HCT116 (cell line): Measurements from ENCODE around the gene PRPF40B. TPM values are rescaled to one million over a fixed set of nuclear protein-coding genes. Genes with fewer than 3 reads are reported as not detected.

Experiments
- ATAC-seq: fragments of 200-7000 bp; cut with Tn5 transposase; 2 replicates; pipeline ENCODE4 v1.9.1; 2020; ENCODE audit warnings: mild to moderate bottlenecking, moderate library complexity
- BruUV-seq: library from RNA; stranded (reverse); fragments of 400-500 nt; replicated peaks from 2 replicates; lab custom pipeline; 2021; lab: Mats Ljungman, UMichigan
- CTCF ChIA-PET: fragments of 300-600 bp; sonication (Branson Sonifier 250); formaldehyde crosslinking; loops from one replicate; lab custom pipeline; 2021; ENCODE audit warnings: antibody characterized with exemption; lab: Charles Lee
- POLR2A ChIA-PET: fragments of 300-600, 350-600 bp; sonication (Branson Sonifier 250); formaldehyde crosslinking; loops from one replicate; lab custom pipeline; 2021; ENCODE audit warnings: antibody characterized with exemption; lab: Charles Lee
- RAD21 ChIA-PET, 2 experiments: fragments of 300-600 bp; sonication (Branson Sonifier 250); formaldehyde crosslinking; loops; one replicate each; lab custom pipeline; 2023; ENCODE audit warnings: low total read pairs in 2 of 2; ENCODE audit not compliant: uncharacterized antibody in 2 of 2, unreplicated experiment in 2 of 2, low non-redundant PET in 1 of 2; lab: Charles Lee
- DNase-seq: peaks from one replicate; pipeline ENCODE4 v3.0.0-alpha.2; 2010; ENCODE audit warnings: low read depth, low spot score
- H2AFZ ChIP-seq: fragments of 200-600 bp; shearing (Covaris generic), sonication (generic); 2 replicates; pipeline ENCODE4 v1.6.1; 2017; ENCODE audit warnings: low read depth, mixed run types, mixed read lengths, antibody characterized with exemption, low read length; ENCODE audit not compliant: poor library complexity, severe bottlenecking
- H3K27ac ChIP-seq: 2 replicates; pipeline ENCODE4 v1.5.1; 2012; ENCODE audit warnings: low read depth, low read length
- H3K27me3 ChIP-seq: fragments of 200-600 bp; sonication (generic); 2 replicates; pipeline ENCODE4 v1.6.1; 2016; ENCODE audit warnings: mixed run types, low read length, mixed read lengths; ENCODE audit not compliant: insufficient read depth
- H3K36me3 ChIP-seq, 2 experiments: fragments of 200-500 bp in 1 of 2; fragments of 200-600 bp in 1 of 2; sonication (Bioruptor generic) in 1 of 2; sonication (generic) in 1 of 2; 2 replicates each; pipeline versions ENCODE4 v1.5.1 to v1.6.1; 2014 to 2016; ENCODE audit warnings: low read length in 2 of 2, inconsistent platforms in 1 of 2, mixed read lengths in 1 of 2, mixed run types in 1 of 2; ENCODE audit not compliant: insufficient read depth in 2 of 2, control insufficient read depth in 1 of 2
- H3K4me1 ChIP-seq, 2 experiments: fragments of 200-600 bp in 1 of 2; sonication (generic) in 1 of 2; 2 replicates each; pipeline versions ENCODE4 v1.5.1 to v1.6.1; 2012 to 2017; ENCODE audit warnings: low read length in 2 of 2, inconsistent platforms in 1 of 2, mild to moderate bottlenecking in 1 of 2, mixed read lengths in 1 of 2, mixed run types in 1 of 2, moderate library complexity in 1 of 2; ENCODE audit not compliant: insufficient read depth in 2 of 2, control insufficient read depth in 1 of 2
- H3K4me2 ChIP-seq: fragments of 200-600 bp; sonication (generic); 2 replicates; pipeline ENCODE4 v1.6.1; 2017; ENCODE audit warnings: mixed run types, low read length, mixed read lengths
- H3K4me3 ChIP-seq, 2 experiments: fragments of 200-600 bp in 1 of 2; sonication (generic) in 1 of 2; replicated peaks in 1 of 2; 2 replicates each; pipeline ENCODE4 v1.5.1; 2011 to 2016; ENCODE audit warnings: low read length in 2 of 2, control low read depth in 1 of 2, low read depth in 1 of 2, mild to moderate bottlenecking in 1 of 2, mixed read lengths in 1 of 2, mixed run types in 1 of 2
- H3K79me2 ChIP-seq: fragments of 200-600 bp; sonication (generic); 2 replicates; pipeline ENCODE4 v1.6.1; 2017; ENCODE audit warnings: mild to moderate bottlenecking, mixed run types, low read length, moderate library complexity, mixed read lengths; ENCODE audit not compliant: insufficient read depth
- H3K9ac ChIP-seq: fragments of 200-600 bp; sonication (generic); 2 replicates; pipeline ENCODE4 v1.6.1; 2016; ENCODE audit warnings: low read length, mixed read lengths
- H3K9me2 ChIP-seq: fragments of 200-600 bp; sonication (generic), shearing (Covaris generic); 2 replicates; pipeline ENCODE4 v1.6.1; 2017; ENCODE audit warnings: mixed run types, mild to moderate bottlenecking, moderate library complexity; ENCODE audit not compliant: insufficient read depth
- H3K9me3 ChIP-seq, 2 experiments: fragments of 200-500 bp in 1 of 2; fragments of 200-600 bp in 1 of 2; sonication (Bioruptor generic) in 1 of 2; sonication (generic) in 1 of 2; 2 replicates each; pipeline ENCODE4 v1.6.1; 2014 to 2017; ENCODE audit warnings: low read length in 2 of 2, mixed read lengths in 2 of 2, inconsistent platforms in 1 of 2, low read depth in 1 of 2, mild to moderate bottlenecking in 1 of 2, mixed run types in 1 of 2, moderate library complexity in 1 of 2; ENCODE audit not compliant: control insufficient read depth in 1 of 2, insufficient read depth in 1 of 2
- H4K20me1 ChIP-seq: fragments of 200-600 bp; sonication (generic), shearing (Covaris generic); 2 replicates; pipeline ENCODE4 v1.6.1; 2017; ENCODE audit warnings: mixed run types, mild to moderate bottlenecking, moderate library complexity; ENCODE audit not compliant: insufficient read depth
- ATF3 ChIP-seq: IDR thresholded peaks from 2 replicates; pipeline ENCODE4 v1.6.1; 2012
- CBX3 ChIP-seq: IDR thresholded peaks from 2 replicates; pipeline ENCODE4 v1.6.1; 2012; ENCODE audit warnings: low read depth
- CTCF ChIP-seq, 3 experiments: fragments of 200-600 bp in 1 of 3; sonication (generic) in 1 of 3; IDR thresholded peaks in 2 of 3; conservative IDR thresholded peaks in 1 of 3; 2 replicates each; pipeline ENCODE4 v1.5.1; 2012 to 2017; ENCODE audit warnings: low read depth in 2 of 3, low read length in 2 of 3, antibody characterized with exemption in 1 of 3, borderline replicate concordance in 1 of 3, control low read depth in 1 of 3, mild to moderate bottlenecking in 1 of 3, mixed read lengths in 1 of 3, mixed run types in 1 of 3, moderate library complexity in 1 of 3; ENCODE audit not compliant: insufficient read depth in 1 of 3
- EGR1 ChIP-seq: IDR thresholded peaks from 2 replicates; pipeline ENCODE4 v1.6.1; 2012; ENCODE audit warnings: low read depth
- ELF1 ChIP-seq: IDR thresholded peaks from 2 replicates; pipeline ENCODE4 v1.6.1; 2012; ENCODE audit warnings: low read depth, borderline replicate concordance
- EZH2phosphoT487 ChIP-seq: fragments of 200-600 bp; IDR thresholded peaks from 2 replicates; pipeline ENCODE4 v1.6.1; 2018; ENCODE audit warnings: antibody characterized with exemption, borderline replicate concordance
- FOSL1 ChIP-seq: IDR thresholded peaks from 2 replicates; pipeline ENCODE4 v1.6.1; 2012; ENCODE audit warnings: low read depth
- JUND ChIP-seq: IDR thresholded peaks from 2 replicates; pipeline ENCODE4 v1.6.1; 2012
- MAX ChIP-seq: IDR thresholded peaks from 2 replicates; pipeline ENCODE4 v1.6.1; 2012
- REST ChIP-seq: IDR thresholded peaks from 2 replicates; pipeline ENCODE4 v1.6.1; 2012; ENCODE audit warnings: low read depth
- SIN3A ChIP-seq: IDR thresholded peaks from 2 replicates; pipeline ENCODE4 v1.6.1; 2012; ENCODE audit warnings: low read depth
- SP1 ChIP-seq: IDR thresholded peaks from 2 replicates; pipeline ENCODE4 v1.6.1; 2012; ENCODE audit warnings: low read depth
- SRF ChIP-seq: IDR thresholded peaks from 2 replicates; pipeline ENCODE4 v1.6.1; 2012; ENCODE audit warnings: low read depth
- TCF7L2 ChIP-seq: IDR thresholded peaks from 2 replicates; pipeline ENCODE4 v1.7.0; 2011; ENCODE audit warnings: borderline replicate concordance, inconsistent platforms; ENCODE audit not compliant: insufficient read depth, insufficient read length; ENCODE audit errors: extremely low read depth
- YY1 ChIP-seq: IDR thresholded peaks from 2 replicates; pipeline ENCODE4 v1.6.1; 2011; ENCODE audit warnings: low read length, low read depth, moderate library complexity, mild to moderate bottlenecking; ENCODE audit not compliant: insufficient replicate concordance; ENCODE audit errors: extremely low read depth
- ZBTB33 ChIP-seq: IDR thresholded peaks from 2 replicates; pipeline ENCODE4 v1.6.1; 2011; ENCODE audit warnings: mild to moderate bottlenecking, low read length, moderate library complexity; ENCODE audit not compliant: insufficient replicate concordance; ENCODE audit errors: extremely low read depth
- ZFX ChIP-seq: fragments of 450-650 bp; IDR thresholded peaks from 2 replicates; pipeline ENCODE4 v1.6.1; 2017
- ZNF274 ChIP-seq: fragments of 200-500 bp; sonication (Bioruptor generic); IDR thresholded peaks from 2 replicates; pipeline ENCODE4 v1.6.1; 2014; ENCODE audit warnings: mild to moderate bottlenecking, low read depth, low read length, inconsistent platforms
- intact Hi-C: fragments of 100-400 bp; cut with micrococcal nuclease; formaldehyde crosslinking; loops from 2 replicates; pipeline ENCODE4 v1.10.0; 2022
- total RNA-seq: library from RNA; stranded (reverse); gene quantifications from one replicate; pipeline ENCODE4 v1.2.1, GENCODE V29; 2021; ENCODE audit not compliant: unreplicated experiment

Gene PRPF40B
- total RNA-seq, 1 experiment from 2014 or later, result 29.0 TPM

GRCh38 chr12:49582201-49582600, 41.2 kb upstream of the PRPF40B start:
- Histone ChIP-seq H3K27ac (no peak overlapping the region), H3K9me2 (no peaks in the 10 kb centered on the region), H4K20me1 (no peaks in the 10 kb centered on the region), H3K9me3 (no peaks in the 10 kb centered on the region), H3K4me2 (no peak overlapping the region), H3K27me3 (no peaks in the 10 kb centered on the region), H3K9ac (no peak overlapping the region), H3K4me3 (no peak overlapping the region), H3K79me2 (no peaks in the 10 kb centered on the region; the same call in 1 of the 2 replicates), H3K36me3 (peaks cover 0 to 2% of the 10 kb centered on the region in 2 experiments; a peak in 1 of 4 replicates), H3K4me1 (peaks cover 7 to 11% of the 10 kb centered on the region in 2 experiments; a peak in 3 of 4 replicates), H2AFZ (no peak overlapping the region)
- ChIA-PET RAD21 (no interaction called here), CTCF (interaction anchor here (2.8 to 3.4 kb wide), 3 partner anchors 224 to 293 kb away, joined by 14 to 75 read pairs (median 14); partner anchors contain the start of gene DNAJC22), POLR2A (no interaction called here)
- ATAC-seq, result no peak
- intact Hi-C loops, result no loop called here
- TF ChIP-seq FOSL1 (no peak), MAX (no peak), ELF1 (no peak), ZFX (no peak), CTCF (IDR thresholded peaks at IDR 0.05 in 2 of 3, conservative IDR thresholded peaks at IDR 0.05 in 1 of 3; ENCODE audit: borderline replicate concordance in 1 of 3, insufficient read depth in 1 of 3, low read depth in 2 of 3, low read length in 2 of 3) (no peak), ATF3 (no peak), EGR1 (no peak), ZNF274 (no peak), REST (no peak), SP1 (no peak), TCF7L2 (no peak), EZH2phosphoT487 (no peak), YY1 (no peak), CBX3 (no peak), SIN3A (no peak), ZBTB33 (no peak), SRF (no peak), JUND (no peak)
- no peak for DNase-seq
- no TSS peak for BruUV-seq
